HEK293 (cell line): ENCODE data around the gene HPCAL1.

Experiments
- BCL11A ChIP-seq: fragments of 450-650 bp; formaldehyde crosslinking; IDR thresholded peaks from 2 replicates; pipeline ENCODE4 v1.5.1; 2016; ENCODE audit warnings: low read depth, missing biosample characterization, missing genetic modification characterization
- OSR2 ChIP-seq: fragments of 450-650 bp; formaldehyde crosslinking; IDR thresholded peaks from 2 replicates; pipeline ENCODE4 v1.5.1; 2016; ENCODE audit warnings: missing biosample characterization, missing genetic modification characterization
- PATZ1 ChIP-seq: fragments of 450-650 bp; formaldehyde crosslinking; IDR thresholded peaks from 2 replicates; pipeline ENCODE4 v1.5.1; 2016; ENCODE audit warnings: missing biosample characterization, missing genetic modification characterization
- TCF7L2 ChIP-seq: IDR thresholded peaks from 2 replicates; pipeline ENCODE4 v1.6.1; 2011; ENCODE audit warnings: low read depth, mild to moderate bottlenecking, inconsistent platforms, low read length, moderate library complexity, borderline replicate concordance
- YY1 ChIP-seq: fragments of 450-650 bp; formaldehyde crosslinking; IDR thresholded peaks from 2 replicates; pipeline ENCODE4 v1.5.1; 2018; ENCODE audit warnings: missing biosample characterization, missing genetic modification characterization
- ZFHX2 ChIP-seq: fragments of 450-650 bp; formaldehyde crosslinking; conservative IDR thresholded peaks from 2 replicates; pipeline ENCODE4 v1.5.1; 2016; ENCODE audit warnings: missing biosample characterization, missing genetic modification characterization
- ZNF274 ChIP-seq, 2 experiments: fragments of 200-500 bp in 1 of 2; fragments of 450-650 bp in 1 of 2; sonication (Bioruptor generic) in 1 of 2; formaldehyde crosslinking in 1 of 2; IDR thresholded peaks; 2 replicates each; pipeline versions ENCODE4 v1.5.1 to v1.6.1; 2014 to 2016; ENCODE audit warnings: borderline replicate concordance in 1 of 2, inconsistent platforms in 1 of 2, low read length in 1 of 2, missing biosample characterization in 1 of 2, missing genetic modification characterization in 1 of 2
- ZNF585B ChIP-seq: fragments of 450-650 bp; formaldehyde crosslinking; IDR thresholded peaks from 2 replicates; pipeline ENCODE4 v1.5.1; 2016; ENCODE audit warnings: missing biosample characterization, missing genetic modification characterization
- TF ChIP-seq, protein P1 (sequence below): sonication (generic); formaldehyde crosslinking; IDR thresholded peaks from 2 replicates; pipeline ENCODE4 v1.8.1; 2022; ENCODE audit warnings: mild to moderate bottlenecking, moderate library complexity, missing genetic modification reagents
- TF ChIP-seq, protein P2 (sequence below): fragments of 450-650 bp; formaldehyde crosslinking; IDR thresholded peaks from 2 replicates; pipeline ENCODE4 v1.5.1; 2016; ENCODE audit warnings: missing biosample characterization, missing genetic modification characterization

DNA sequence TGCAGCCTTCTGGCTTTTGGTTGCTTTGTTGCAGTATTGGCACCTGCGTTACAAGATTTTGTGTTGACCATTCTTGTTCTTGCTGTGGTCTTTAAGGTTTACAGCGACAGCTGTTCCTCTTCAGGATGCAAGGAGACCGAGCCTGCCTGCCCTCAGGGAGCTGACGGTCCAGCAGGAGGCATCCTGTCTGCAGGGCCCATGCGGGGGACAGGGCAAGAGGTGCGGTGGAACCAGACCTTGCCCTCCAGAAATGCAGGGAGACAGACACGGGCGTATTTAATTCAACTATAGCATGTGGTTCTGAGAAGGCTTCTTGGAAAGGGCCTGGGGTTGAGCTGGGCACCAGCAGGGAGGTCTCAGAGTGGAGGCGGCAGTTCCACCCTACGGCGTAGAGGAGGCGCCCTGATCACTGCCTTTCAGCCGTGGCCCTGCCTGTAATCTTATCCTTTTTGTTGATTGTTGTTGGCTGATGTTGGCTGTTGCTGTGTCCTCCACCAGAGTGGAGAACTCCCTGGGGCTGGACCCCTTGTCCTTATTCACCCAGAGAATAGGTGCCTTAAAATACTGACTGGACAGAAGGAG lies 71.7 kb downstream of the HPCAL1 start:
- TF ChIP-seq, protein P1, sequence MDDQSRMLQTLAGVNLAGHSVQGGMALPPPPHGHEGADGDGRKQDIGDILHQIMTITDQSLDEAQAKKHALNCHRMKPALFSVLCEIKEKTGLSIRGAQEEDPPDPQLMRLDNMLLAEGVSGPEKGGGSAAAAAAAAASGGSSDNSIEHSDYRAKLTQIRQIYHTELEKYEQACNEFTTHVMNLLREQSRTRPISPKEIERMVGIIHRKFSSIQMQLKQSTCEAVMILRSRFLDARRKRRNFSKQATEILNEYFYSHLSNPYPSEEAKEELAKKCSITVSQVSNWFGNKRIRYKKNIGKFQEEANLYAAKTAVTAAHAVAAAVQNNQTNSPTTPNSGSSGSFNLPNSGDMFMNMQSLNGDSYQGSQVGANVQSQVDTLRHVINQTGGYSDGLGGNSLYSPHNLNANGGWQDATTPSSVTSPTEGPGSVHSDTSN = no peak
- TF ChIP-seq PATZ1 (tag by site-specific recombination) (no peak), YY1 (tag by site-specific recombination) (no peak), ZNF274 (IDR thresholded peaks at IDR 0.05; ENCODE audit: low read length) (no peak), ZNF274 (tag by site-specific recombination; IDR thresholded peaks at IDR 0.05; ENCODE audit: borderline replicate concordance) (no peak), BCL11A (no peak), ZNF585B (no peak), ZFHX2 (tag by site-specific recombination) (peak; percentile 14; the same call in 1 of the 2 replicates), TCF7L2 (no peak), OSR2 (tag by site-specific recombination) (no peak)
- TF ChIP-seq, protein P2, sequence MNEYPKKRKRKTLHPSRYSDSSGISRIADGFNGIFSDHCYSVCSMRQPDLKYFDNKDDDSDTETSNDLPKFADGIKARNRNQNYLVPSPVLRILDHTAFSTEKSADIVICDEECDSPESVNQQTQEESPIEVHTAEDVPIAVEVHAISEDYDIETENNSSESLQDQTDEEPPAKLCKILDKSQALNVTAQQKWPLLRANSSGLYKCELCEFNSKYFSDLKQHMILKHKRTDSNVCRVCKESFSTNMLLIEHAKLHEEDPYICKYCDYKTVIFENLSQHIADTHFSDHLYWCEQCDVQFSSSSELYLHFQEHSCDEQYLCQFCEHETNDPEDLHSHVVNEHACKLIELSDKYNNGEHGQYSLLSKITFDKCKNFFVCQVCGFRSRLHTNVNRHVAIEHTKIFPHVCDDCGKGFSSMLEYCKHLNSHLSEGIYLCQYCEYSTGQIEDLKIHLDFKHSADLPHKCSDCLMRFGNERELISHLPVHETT (tag by site-specific recombination) = no peak
